Activated CD4-positive, alpha-beta T cell treated with anti-CD3 and anti-CD28 coated beads, Interleukin-2, amount 10 ng/mL, durations not matched to agents 7 days and 5 days (primary cell): Measurements from ENCODE around the gene ZNF500. TPM values are rescaled to one million over a fixed set of nuclear protein-coding genes. Genes with fewer than 3 reads are reported as not detected.
"Not testable (repeated sequence)": the region's sequence is repeated elsewhere in the genome, so short reads cannot be mapped to it uniquely, and the experiment has no call there.

Experiments
- CTCF ChIA-PET: fragments of 350-600 bp; sonication (Branson Sonifier 250); formaldehyde crosslinking; loops from one replicate; lab custom pipeline; 2021; ENCODE audit warnings: antibody characterized with exemption; lab: Charles Lee
- POLR2A ChIA-PET: fragments of 350-600 bp; sonication (Branson Sonifier 250); formaldehyde crosslinking; loops from one replicate; lab custom pipeline; 2021; ENCODE audit warnings: antibody characterized with exemption; lab: Charles Lee
- DNase-seq: peaks from one replicate; pipeline ENCODE4 v3.0.0-alpha.2; 2020
- H3K27ac Mint-ChIP-seq: one replicate; pipeline ENCODE4 v1.8.0; 2021; ENCODE audit warnings: mild to moderate bottlenecking, moderate library complexity, mixed read lengths
- H3K27me3 Mint-ChIP-seq: one replicate; pipeline ENCODE4 v1.8.0; 2021; ENCODE audit warnings: mixed read lengths
- H3K36me3 Mint-ChIP-seq: one replicate; pipeline ENCODE4 v1.8.0; 2021; ENCODE audit warnings: low read depth, mixed read lengths
- H3K4me1 Mint-ChIP-seq: one replicate; pipeline ENCODE4 v1.8.0; 2021; ENCODE audit warnings: mixed read lengths
- H3K4me3 Mint-ChIP-seq: one replicate; pipeline ENCODE4 v1.8.0; 2021; ENCODE audit warnings: mild to moderate bottlenecking, moderate library complexity, mixed read lengths
- H3K9me3 Mint-ChIP-seq: one replicate; pipeline ENCODE4 v1.8.0; 2021; ENCODE audit warnings: mixed read lengths
- total RNA-seq, 2 experiments: library from RNA; stranded (reverse); gene quantifications; one replicate each; pipeline ENCODE4 v1.2.3, GENCODE V29; 2021

ZNF500 gene
- total RNA-seq, 2 experiments from 2014 or later: 12.7 to 18.7 TPM

- ChIA-PET POLR2A (no interaction called here), CTCF (no interaction called here)
- Mint-ChIP-seq H3K27me3 (no peaks in the 10 kb centered on the region), H3K9me3 (no peaks in the 10 kb centered on the region), H3K4me3 (no peak overlapping the region), H3K36me3 (no peaks in the 10 kb centered on the region), H3K27ac (no peak overlapping the region), H3K4me1 (peaks cover 5% of the 10 kb centered on the region)
- no peak for DNase-seq
Observed at GRCh38 chr16:4790871-4791270, 23.9 kb upstream of the ZNF500 start.

DNA sequence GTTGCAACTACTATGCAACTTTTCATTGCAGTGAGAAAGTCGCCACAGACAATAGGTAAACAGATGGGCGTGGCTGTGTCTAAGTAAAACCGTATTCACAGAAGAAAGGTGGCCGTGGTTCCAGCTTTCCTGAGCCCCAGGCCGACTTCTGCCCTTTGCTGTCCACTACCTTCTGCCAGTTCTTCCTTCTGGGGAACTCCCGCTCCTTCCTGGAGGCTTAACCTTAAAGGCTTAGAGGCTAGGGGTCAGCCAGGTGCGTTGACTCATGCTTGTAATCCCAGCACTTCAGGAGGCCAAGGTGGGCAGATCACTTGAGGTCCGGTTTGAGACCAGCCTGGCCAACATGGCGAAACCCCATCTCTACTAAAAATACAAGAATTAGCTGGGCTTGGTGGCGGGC, 23.3 kb upstream of the ZNF500 start:
- Mint-ChIP-seq H3K4me3 (no peak overlapping the region), H3K27me3 (no peaks in the 10 kb centered on the region), H3K36me3 (no peaks in the 10 kb centered on the region), H3K4me1 (peaks cover 5% of the 10 kb centered on the region), H3K27ac (no peak overlapping the region), H3K9me3 (no peaks in the 10 kb centered on the region)
- POLR2A ChIA-PET: no interaction called here
- no peak for DNase-seq
- CTCF ChIA-PET: no interaction called here

- Mint-ChIP-seq H3K9me3 (no peaks in the 10 kb centered on the region), H3K4me3 (no peak overlapping the region), H3K36me3 (no peaks in the 10 kb centered on the region), H3K27ac (no peak overlapping the region), H3K4me1 (peaks cover 5% of the 10 kb centered on the region), H3K27me3 (no peaks in the 10 kb centered on the region)
- POLR2A ChIA-PET: no interaction called here
- CTCF ChIA-PET: interaction anchor here (0.5 to 1.1 kb wide), 3 partner anchors 50 to 206 kb away, joined by 3 read pairs; no protein-coding TSS in a partner anchor
- DNase-seq: no peak
Observed at GRCh38 chr16:4788910-4789309, 21.9 kb upstream of the ZNF500 start.

DNA sequence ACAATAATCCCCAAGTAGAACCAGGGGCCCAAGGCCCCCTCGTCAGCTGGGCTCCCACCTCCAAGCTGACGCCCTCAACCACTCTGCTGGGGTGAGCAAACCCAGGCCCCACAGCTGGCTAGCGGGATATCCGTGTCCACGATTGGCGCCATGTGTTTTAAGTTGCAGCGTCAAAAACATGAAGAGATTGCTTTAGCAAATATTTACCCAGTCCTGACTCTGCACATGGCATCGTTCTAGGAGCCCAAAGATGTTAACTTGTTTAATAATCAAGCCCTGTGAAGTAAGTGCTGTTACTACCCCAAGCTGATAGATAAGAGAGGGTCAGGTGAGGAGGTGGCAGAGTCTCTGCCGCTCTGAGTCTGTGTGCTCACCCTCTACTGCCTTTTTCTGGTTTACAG, 21.5 kb upstream of the ZNF500 start:
- no peaks in the 10 kb centered on the region for H3K9me3 Mint-ChIP-seq
- H3K27ac Mint-ChIP-seq: no peak overlapping the region
- ChIA-PET POLR2A (no interaction called here), CTCF (interaction anchor here (0.5 to 1.1 kb wide), 3 partner anchors 49 to 206 kb away, joined by 3 read pairs; no protein-coding TSS in a partner anchor)
- H3K4me1 Mint-ChIP-seq: peaks cover 5% of the 10 kb centered on the region
- no peak for DNase-seq
- H3K4me3 Mint-ChIP-seq: no peak overlapping the region
- H3K36me3 Mint-ChIP-seq: no peaks in the 10 kb centered on the region
- H3K27me3 Mint-ChIP-seq: no peaks in the 10 kb centered on the region

GRCh38 chr16:4787627-4788482, 20.9 kb upstream of the ZNF500 start, which contains the start of gene SEPTIN12:
TSS of gene SEPTIN12 (minus strand) at chr16:4788345. CDS start at chr16:4787645, 700 bp downstream.
- Mint-ChIP-seq H3K9me3 (no peaks in the 10 kb centered on the region), H3K36me3 (no peaks in the 10 kb centered on the region), H3K27me3 (no peaks in the 10 kb centered on the region), H3K4me3 (no peak within 1 kb of the TSS), H3K4me1 (peaks cover 5% of the 10 kb centered on the region), H3K27ac (peak within 1 kb of the TSS; percentile 50)
- CTCF ChIA-PET: interaction anchor here (1.1 kb wide), 1 partner anchor 168 kb away, joined by 3 read pairs; no protein-coding TSS in a partner anchor
- POLR2A ChIA-PET: no interaction called here
- no peak for DNase-seq

DNA sequence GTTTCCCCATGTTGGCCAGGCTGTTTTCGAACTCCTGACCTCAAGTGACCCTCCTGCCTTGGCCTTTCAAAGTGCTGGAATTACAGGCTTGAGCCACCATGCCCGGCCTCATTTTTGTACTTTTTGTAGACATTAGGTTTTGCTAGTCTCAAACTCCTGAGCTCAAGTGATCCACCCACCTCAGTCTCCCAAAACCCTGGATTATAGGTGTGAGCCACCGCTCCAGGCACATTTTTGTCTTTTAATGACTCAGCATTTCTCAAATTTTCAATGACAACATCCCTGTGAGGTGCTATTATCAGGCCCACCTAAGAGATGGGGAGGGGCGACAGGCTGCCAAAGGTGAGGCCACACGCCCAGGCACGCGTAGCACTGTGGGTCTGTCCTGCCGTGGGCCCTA, 20.1 kb upstream of the ZNF500 start:
- Mint-ChIP-seq H3K4me3 (no peak overlapping the region), H3K36me3 (no peaks in the 10 kb centered on the region), H3K9me3 (no peaks in the 10 kb centered on the region), H3K4me1 (peaks cover 5% of the 10 kb centered on the region), H3K27me3 (no peaks in the 10 kb centered on the region), H3K27ac (no peak overlapping the region)
- CTCF ChIA-PET: no interaction called here
- POLR2A ChIA-PET: no interaction called here
- DNase-seq: no peak

DNA sequence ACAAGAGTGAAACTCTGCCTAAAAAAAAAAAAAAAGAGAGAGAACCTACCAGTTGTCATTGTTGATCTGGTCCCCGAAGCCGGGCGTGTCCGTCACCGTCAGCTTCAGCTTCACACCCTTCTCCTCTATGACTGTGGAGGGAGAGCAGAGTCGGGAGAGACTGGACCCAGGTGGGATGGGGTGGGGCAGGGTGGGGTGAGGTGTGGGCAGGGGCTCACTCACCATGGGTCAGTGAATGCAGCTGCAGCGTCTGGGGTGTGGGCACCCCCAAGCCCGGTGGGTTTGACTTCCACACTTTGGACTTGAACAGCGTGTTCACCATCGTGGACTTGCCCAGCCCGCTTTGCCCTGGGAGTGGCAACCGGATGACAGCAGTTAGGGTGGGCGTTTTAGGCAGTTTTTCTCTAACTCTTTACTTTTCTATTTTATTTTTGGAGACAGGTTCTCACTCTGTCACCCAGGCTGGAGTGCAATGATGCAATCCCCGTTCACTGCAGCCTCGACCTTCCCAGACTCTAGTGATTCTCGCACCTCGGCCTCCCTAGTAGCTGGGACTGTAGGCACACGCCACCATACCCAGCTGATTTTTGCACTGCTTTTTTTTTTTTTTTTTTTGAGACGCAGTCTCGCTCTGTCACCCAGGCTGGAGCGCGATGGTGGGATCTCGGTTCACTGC, 18.9 kb upstream of the ZNF500 start:
- Mint-ChIP-seq H3K27ac (no peak overlapping the region), H3K36me3 (no peaks in the 10 kb centered on the region), H3K4me1 (peaks cover 1% of the 10 kb centered on the region), H3K9me3 (no peaks in the 10 kb centered on the region), H3K4me3 (no peak overlapping the region), H3K27me3 (no peaks in the 10 kb centered on the region)
- POLR2A ChIA-PET: interaction anchor here (0.6 kb wide), 1 partner anchor 284 kb away, joined by 5 read pairs; no protein-coding TSS in a partner anchor
- DNase-seq: no peak
- CTCF ChIA-PET: interaction anchor here (0.7 to 0.8 kb wide), 2 partner anchors 13 to 163 kb away, joined by 3 to 5 read pairs; no protein-coding TSS in a partner anchor

DNA sequence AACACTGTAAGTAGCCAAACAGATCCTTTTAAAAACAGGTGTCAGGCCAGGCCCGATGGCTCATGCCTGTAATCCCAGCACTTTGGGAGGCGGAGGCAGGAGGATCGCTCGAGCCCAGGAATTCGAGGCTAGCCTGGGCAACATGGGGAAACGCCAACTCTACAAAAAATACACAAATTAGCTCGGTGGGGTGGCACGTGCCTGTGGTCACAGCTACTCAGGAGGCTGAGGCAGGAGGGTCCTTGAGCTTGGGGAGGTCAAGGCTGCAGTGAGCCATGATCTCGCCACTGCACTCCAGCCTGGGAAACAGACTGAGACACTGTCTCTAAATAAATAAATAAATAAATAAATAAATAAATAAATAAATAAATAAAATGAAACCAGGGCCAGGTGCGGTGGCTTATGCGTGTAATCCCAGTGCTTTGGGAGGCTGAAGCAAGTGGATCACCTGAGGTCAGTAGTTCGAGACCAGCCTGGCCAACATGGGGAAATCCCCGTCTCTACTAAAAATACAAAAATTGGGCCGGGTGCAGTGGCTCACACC, 17.6 kb upstream of the ZNF500 start:
- H3K27ac Mint-ChIP-seq, H3K27me3 Mint-ChIP-seq, CTCF ChIA-PET, H3K4me3 Mint-ChIP-seq, H3K9me3 Mint-ChIP-seq, H3K4me1 Mint-ChIP-seq, DNase-seq, POLR2A ChIA-PET, H3K36me3 Mint-ChIP-seq: not testable (repeated sequence)

DNA sequence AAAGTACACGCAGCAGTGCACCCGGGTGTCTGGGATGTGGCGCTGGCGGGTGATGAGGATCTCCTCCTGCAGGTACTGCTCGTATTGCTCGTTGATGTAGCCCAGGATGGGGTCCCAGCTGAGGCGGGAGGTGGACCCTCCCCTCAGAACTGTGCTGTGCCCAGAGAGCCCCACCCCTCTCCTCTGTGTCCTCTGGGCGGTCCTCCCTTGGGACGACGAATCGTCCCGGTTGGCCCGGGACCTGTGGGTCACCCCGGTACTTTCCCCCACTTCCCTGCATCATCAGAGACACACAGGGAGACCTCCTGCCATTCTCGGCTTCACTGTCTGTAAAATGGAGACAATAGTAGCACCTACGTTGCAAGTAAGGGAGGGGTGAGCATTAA, 17.0 kb upstream of the ZNF500 start:
- no peaks in the 10 kb centered on the region for H3K27me3 Mint-ChIP-seq
- H3K4me1 Mint-ChIP-seq: no peaks in the 10 kb centered on the region
- POLR2A ChIA-PET: no interaction called here
- DNase-seq: no peak
- H3K27ac Mint-ChIP-seq: no peak overlapping the region
- no peaks in the 10 kb centered on the region for H3K9me3 Mint-ChIP-seq
- no peak overlapping the region for H3K4me3 Mint-ChIP-seq
- CTCF ChIA-PET: no interaction called here
- H3K36me3 Mint-ChIP-seq: no peaks in the 10 kb centered on the region

DNA sequence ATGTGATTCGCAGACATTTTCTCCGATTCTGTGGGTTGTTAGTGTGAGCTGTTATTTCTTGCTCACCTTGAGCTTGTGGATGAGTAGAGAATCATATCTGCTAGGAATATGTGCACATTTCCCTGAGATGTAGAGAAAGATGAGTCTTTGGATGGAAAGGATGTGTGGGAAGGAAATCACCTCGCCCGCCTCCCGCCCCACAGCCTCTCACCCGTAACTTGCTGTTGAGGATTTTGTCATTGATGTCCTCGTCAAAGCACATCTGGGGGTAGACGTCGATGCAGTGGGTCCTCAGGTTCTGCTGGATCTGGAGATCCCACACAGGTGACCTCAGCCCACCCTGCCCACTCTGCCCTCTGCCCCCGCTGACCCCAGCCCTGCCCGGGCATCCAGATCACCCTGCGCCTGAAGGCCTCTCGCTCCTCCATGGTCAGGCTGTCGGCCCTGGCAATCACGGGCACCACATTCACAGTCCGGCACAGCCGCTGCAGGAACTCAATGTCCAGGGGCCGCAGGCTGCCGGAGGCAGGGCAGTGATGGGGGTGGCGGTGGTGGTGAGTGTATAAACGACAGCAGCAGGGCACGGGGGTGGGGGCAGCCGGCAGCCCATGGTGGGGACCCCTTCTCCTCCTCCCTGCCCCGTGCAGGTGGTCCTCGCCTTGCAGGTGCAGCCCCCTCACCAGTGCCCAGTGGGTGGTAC, 16.4 kb upstream of the ZNF500 start:
- H3K4me1 Mint-ChIP-seq: no peaks in the 10 kb centered on the region
- POLR2A ChIA-PET: no interaction called here
- no peaks in the 10 kb centered on the region for H3K9me3 Mint-ChIP-seq
- H3K27ac Mint-ChIP-seq: no peak overlapping the region
- H3K36me3 Mint-ChIP-seq: no peaks in the 10 kb centered on the region
- no peak overlapping the region for H3K4me3 Mint-ChIP-seq
- DNase-seq: no peak
- CTCF ChIA-PET: no interaction called here
- H3K27me3 Mint-ChIP-seq: no peaks in the 10 kb centered on the region

DNA sequence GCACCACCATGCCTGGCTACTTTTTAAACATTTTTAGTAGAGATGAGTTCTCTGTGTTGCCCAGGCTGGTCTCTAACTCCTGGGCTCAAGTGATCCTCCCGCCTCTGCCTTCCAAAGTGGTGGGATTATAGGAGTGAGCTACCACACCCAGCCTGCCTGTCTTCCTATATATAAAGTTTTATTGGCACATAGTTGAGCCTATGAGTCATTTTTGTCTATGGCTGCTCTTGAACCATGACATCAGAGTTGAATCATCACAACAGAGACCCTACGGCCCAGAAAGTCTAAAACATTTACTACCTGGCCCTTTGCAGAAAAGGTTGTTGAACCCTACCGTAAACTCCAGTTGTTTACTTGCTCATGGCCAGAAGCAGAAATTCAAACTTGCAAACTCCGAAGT, 13.3 kb upstream of the ZNF500 start:
- Mint-ChIP-seq H3K4me1 (no peaks in the 10 kb centered on the region), H3K27ac (no peak overlapping the region), H3K36me3 (no peaks in the 10 kb centered on the region), H3K4me3 (no peak overlapping the region), H3K9me3 (no peaks in the 10 kb centered on the region), H3K27me3 (no peaks in the 10 kb centered on the region)
- no peak for DNase-seq
- ChIA-PET CTCF (no interaction called here), POLR2A (no interaction called here)

DNA sequence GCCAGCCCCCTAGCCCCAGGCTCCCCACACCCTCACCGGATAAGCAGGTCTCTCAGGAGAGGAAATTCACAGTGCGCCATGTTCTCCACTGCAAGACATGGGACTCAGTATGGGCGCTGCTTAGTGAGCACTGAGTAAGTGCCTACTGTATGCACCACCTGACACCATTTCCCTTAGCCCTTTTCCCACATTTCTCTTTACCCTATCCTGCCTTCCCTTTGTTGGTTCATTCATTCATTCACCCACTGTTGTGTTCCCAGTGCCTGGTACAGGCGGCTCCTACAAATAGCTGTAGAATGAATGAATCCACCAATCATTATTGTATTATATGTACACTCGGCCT, 11.1 kb upstream of the ZNF500 start:
- CTCF ChIA-PET: no interaction called here
- no peaks in the 10 kb centered on the region for H3K27me3 Mint-ChIP-seq

More for the DNA sequence above, 11.1 kb upstream of the ZNF500 start:
- H3K9me3 Mint-ChIP-seq: no peaks in the 10 kb centered on the region
- POLR2A ChIA-PET: no interaction called here
- H3K27ac Mint-ChIP-seq: no peak overlapping the region
- DNase-seq: no peak
- H3K4me1 Mint-ChIP-seq: no peaks in the 10 kb centered on the region
- no peaks in the 10 kb centered on the region for H3K36me3 Mint-ChIP-seq
- H3K4me3 Mint-ChIP-seq: no peak overlapping the region
